SK-N-SH treated with all-trans-retinoic acid at 6 μM for 48 hours (cell line): ENCODE data around the gene LRRC66.

Experiments
- ATAC-seq: fragments of 200-7000 bp; cut with Tn5 transposase; 3 replicates; pipeline ENCODE4 v1.9.1; 2020; ENCODE audit warnings: mild to moderate bottlenecking, moderate library complexity
- ARNTL ChIP-seq: fragments of 450-650 bp; formaldehyde crosslinking; IDR thresholded peaks from 2 replicates; pipeline ENCODE4 v1.5.0; 2020; ENCODE audit warnings: low read depth, mild to moderate bottlenecking, moderate library complexity, borderline replicate concordance
- BACH2 ChIP-seq: fragments of 250-450 bp; sonication (Bioruptor Pico); IDR thresholded peaks from 2 replicates; pipeline ENCODE4 v1.9.0; 2021; ENCODE audit warnings: mild to moderate bottlenecking, borderline replicate concordance
- CSDC2 ChIP-seq: fragments of 250-450 bp; sonication (Bioruptor Pico); IDR thresholded peaks from 2 replicates; pipeline ENCODE4 v1.5.0; 2020; ENCODE audit warnings: mild to moderate bottlenecking, moderate library complexity
- ESRRG ChIP-seq: fragments of 250-450 bp; sonication (Bioruptor Pico); IDR thresholded peaks from 2 replicates; pipeline ENCODE4 v1.6.1; 2021; ENCODE audit warnings: mild to moderate bottlenecking
- GLIS3 ChIP-seq: fragments of 250-450 bp; sonication (Bioruptor Pico); IDR thresholded peaks from 2 replicates; pipeline ENCODE4 v1.5.0; 2020; ENCODE audit warnings: mild to moderate bottlenecking, moderate library complexity
- ISL1 ChIP-seq: fragments of 250-450 bp; sonication (Bioruptor Pico); IDR thresholded peaks from 2 replicates; pipeline ENCODE4 v2.1.2; 2022; ENCODE audit warnings: mild to moderate bottlenecking, moderate library complexity
- OSR1 ChIP-seq: fragments of 250-450 bp; sonication (Bioruptor Pico); IDR thresholded peaks from 2 replicates; pipeline ENCODE4 v1.8.0; 2022; ENCODE audit warnings: moderate library complexity, mild to moderate bottlenecking, inconsistent platforms
- TCF4 ChIP-seq: fragments of 250-450 bp; sonication (Bioruptor Pico); IDR thresholded peaks from 2 replicates; pipeline ENCODE4 v1.8.0; 2021; ENCODE audit warnings: mild to moderate bottlenecking, moderate library complexity, borderline replicate concordance
- TOX ChIP-seq: fragments of 250-450 bp; sonication (Bioruptor Pico); IDR thresholded peaks from 2 replicates; pipeline ENCODE4 v1.8.0; 2021; ENCODE audit warnings: mild to moderate bottlenecking, moderate library complexity, borderline replicate concordance
- ZNF565 ChIP-seq: fragments of 450-650 bp; formaldehyde crosslinking; conservative IDR thresholded peaks from 2 replicates; pipeline ENCODE4 v1.5.0; 2020; ENCODE audit warnings: low read depth, mild to moderate bottlenecking, moderate library complexity
- ZNF8 ChIP-seq: fragments of 450-650 bp; formaldehyde crosslinking; IDR thresholded peaks from 2 replicates; pipeline ENCODE4 v1.5.0; 2020; ENCODE audit warnings: mild to moderate bottlenecking, moderate library complexity
- TF ChIP-seq, protein P1 (sequence below): fragments of 250-450 bp; sonication (Bioruptor Pico); IDR thresholded peaks from 2 replicates; pipeline ENCODE4 v1.5.1; 2021; ENCODE audit warnings: mild to moderate bottlenecking, moderate library complexity
- TF ChIP-seq, protein P2 (sequence below): fragments of 250-450 bp; sonication (Bioruptor Pico); IDR thresholded peaks from 2 replicates; pipeline ENCODE4 v1.5.0; 2020; ENCODE audit warnings: mild to moderate bottlenecking, moderate library complexity
- TF ChIP-seq, protein P3 (sequence below): fragments of 250-450 bp; sonication (Bioruptor Pico); IDR thresholded peaks from 2 replicates; pipeline ENCODE4 v1.8.0; 2021; ENCODE audit warnings: low read depth, mild to moderate bottlenecking, moderate library complexity, borderline replicate concordance
- TF ChIP-seq, protein P4 (sequence below): fragments of 250-450 bp; sonication (Bioruptor Pico); IDR thresholded peaks from 2 replicates; pipeline ENCODE4 v1.8.0; 2020; ENCODE audit warnings: mild to moderate bottlenecking, moderate library complexity, borderline replicate concordance
- TF ChIP-seq, protein P5 (sequence below): fragments of 250-450 bp; sonication (Bioruptor Pico); IDR thresholded peaks from 2 replicates; pipeline ENCODE4 v1.5.1; 2020; ENCODE audit warnings: low read depth, mild to moderate bottlenecking, moderate library complexity

The LRRC66 gene

DNA sequence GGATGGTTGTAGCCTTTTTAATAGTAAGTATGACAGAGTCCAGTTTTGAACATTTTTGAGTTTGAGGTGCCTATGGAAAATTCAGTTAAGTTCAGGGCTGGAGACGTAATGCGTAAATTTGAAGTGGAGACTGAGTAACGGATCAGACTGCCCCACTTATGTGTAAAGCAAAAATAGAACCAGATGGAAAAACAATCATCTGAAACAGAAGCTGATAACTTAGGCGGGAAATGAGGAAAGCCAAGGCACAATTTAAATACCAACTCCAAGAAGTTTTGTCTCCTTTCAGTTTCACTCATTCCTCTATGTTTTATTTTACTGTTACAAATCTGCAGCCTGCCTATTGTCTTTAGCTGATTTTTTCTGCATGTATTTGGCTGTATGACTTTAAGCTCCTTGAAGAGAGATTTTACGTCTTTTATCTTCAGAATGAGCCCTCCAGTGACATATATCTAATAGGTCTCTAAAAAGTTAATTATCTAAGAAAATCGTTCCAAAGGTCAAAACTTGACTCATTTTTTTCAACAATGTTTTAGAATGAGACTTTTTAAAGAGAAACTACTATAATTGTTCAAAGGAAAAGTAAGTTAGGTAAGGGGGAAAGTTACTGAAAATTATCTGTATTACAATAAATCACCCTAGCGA is 16.8 kb upstream of the LRRC66 start:
- ATAC-seq: no peak
- no peak for TF ChIP-seq ZNF565 (CRISPR knock-in tag)
- TF ChIP-seq ESRRG (CRISPR knock-in tag): no peak
- no peak for TF ChIP-seq ISL1 (CRISPR knock-in tag)
- TF ChIP-seq ZNF8: no peak
- TF ChIP-seq, protein P1, sequence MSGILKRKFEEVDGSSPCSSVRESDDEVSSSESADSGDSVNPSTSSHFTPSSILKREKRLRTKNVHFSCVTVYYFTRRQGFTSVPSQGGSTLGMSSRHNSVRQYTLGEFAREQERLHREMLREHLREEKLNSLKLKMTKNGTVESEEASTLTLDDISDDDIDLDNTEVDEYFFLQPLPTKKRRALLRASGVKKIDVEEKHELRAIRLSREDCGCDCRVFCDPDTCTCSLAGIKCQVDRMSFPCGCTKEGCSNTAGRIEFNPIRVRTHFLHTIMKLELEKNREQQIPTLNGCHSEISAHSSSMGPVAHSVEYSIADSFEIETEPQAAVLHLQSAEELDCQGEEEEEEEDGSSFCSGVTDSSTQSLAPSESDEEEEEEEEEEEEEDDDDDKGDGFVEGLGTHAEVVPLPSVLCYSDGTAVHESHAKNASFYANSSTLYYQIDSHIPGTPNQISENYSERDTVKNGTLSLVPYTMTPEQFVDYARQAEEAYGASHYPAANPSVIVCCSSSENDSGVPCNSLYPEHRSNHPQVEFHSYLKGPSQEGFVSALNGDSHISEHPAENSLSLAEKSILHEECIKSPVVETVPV (CRISPR knock-in tag): no peak
- TF ChIP-seq GLIS3 (CRISPR knock-in tag): no peak
- TF ChIP-seq, all 23 proteins: peak for 0

DNA sequence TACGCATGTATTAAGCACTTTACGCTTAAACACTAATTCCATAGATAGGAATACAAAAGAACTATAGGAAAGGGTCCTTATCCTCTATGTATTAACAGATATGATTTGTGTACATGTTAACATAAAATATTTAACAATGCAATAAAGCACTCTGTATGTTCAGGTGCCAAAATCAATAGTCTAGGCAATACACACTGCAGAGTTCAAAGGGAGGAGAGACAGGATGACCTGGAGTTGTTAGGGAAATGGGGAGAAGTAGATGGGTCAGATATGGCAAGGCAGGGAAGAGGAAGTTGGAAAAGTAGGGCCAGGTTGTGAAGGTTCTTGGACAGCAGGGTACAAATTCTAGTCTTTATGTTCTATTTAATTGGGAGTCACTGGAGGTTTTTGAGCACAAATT is 15.0 kb upstream of the LRRC66 start:
- ATAC-seq: no peak
- TF ChIP-seq, protein P2, sequence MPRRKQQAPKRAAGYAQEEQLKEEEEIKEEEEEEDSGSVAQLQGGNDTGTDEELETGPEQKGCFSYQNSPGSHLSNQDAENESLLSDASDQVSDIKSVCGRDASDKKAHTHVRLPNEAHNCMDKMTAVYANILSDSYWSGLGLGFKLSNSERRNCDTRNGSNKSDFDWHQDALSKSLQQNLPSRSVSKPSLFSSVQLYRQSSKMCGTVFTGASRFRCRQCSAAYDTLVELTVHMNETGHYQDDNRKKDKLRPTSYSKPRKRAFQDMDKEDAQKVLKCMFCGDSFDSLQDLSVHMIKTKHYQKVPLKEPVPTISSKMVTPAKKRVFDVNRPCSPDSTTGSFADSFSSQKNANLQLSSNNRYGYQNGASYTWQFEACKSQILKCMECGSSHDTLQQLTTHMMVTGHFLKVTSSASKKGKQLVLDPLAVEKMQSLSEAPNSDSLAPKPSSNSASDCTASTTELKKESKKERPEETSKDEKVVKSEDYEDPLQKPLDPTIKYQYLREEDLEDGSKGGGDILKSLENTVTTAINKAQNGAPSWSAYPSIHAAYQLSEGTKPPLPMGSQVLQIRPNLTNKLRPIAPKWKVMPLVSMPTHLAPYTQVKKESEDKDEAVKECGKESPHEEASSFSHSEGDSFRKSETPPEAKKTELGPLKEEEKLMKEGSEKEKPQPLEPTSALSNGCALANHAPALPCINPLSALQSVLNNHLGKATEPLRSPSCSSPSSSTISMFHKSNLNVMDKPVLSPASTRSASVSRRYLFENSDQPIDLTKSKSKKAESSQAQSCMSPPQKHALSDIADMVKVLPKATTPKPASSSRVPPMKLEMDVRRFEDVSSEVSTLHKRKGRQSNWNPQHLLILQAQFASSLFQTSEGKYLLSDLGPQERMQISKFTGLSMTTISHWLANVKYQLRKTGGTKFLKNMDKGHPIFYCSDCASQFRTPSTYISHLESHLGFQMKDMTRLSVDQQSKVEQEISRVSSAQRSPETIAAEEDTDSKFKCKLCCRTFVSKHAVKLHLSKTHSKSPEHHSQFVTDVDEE: no peak
- TF ChIP-seq, protein P3, sequence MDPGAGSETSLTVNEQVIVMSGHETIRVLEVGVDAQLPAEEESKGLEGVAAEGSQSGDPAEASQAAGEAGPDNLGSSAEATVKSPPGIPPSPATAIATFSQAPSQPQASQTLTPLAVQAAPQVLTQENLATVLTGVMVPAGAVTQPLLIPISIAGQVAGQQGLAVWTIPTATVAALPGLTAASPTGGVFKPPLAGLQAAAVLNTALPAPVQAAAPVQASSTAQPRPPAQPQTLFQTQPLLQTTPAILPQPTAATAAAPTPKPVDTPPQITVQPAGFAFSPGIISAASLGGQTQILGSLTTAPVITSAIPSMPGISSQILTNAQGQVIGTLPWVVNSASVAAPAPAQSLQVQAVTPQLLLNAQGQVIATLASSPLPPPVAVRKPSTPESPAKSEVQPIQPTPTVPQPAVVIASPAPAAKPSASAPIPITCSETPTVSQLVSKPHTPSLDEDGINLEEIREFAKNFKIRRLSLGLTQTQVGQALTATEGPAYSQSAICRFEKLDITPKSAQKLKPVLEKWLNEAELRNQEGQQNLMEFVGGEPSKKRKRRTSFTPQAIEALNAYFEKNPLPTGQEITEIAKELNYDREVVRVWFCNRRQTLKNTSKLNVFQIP (CRISPR knock-in tag): no peak
- TF ChIP-seq, protein P4, sequence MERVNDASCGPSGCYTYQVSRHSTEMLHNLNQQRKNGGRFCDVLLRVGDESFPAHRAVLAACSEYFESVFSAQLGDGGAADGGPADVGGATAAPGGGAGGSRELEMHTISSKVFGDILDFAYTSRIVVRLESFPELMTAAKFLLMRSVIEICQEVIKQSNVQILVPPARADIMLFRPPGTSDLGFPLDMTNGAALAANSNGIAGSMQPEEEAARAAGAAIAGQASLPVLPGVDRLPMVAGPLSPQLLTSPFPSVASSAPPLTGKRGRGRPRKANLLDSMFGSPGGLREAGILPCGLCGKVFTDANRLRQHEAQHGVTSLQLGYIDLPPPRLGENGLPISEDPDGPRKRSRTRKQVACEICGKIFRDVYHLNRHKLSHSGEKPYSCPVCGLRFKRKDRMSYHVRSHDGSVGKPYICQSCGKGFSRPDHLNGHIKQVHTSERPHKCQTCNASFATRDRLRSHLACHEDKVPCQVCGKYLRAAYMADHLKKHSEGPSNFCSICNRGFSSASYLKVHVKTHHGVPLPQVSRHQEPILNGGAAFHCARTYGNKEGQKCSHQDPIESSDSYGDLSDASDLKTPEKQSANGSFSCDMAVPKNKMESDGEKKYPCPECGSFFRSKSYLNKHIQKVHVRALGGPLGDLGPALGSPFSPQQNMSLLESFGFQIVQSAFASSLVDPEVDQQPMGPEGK (CRISPR knock-in tag): no peak
- TF ChIP-seq OSR1 (CRISPR knock-in tag): no peak
- TF ChIP-seq CSDC2: no peak
- no peak for TF ChIP-seq BACH2 (CRISPR knock-in tag)
- TF ChIP-seq ARNTL (CRISPR knock-in tag): no peak
- TF ChIP-seq, protein P5, sequence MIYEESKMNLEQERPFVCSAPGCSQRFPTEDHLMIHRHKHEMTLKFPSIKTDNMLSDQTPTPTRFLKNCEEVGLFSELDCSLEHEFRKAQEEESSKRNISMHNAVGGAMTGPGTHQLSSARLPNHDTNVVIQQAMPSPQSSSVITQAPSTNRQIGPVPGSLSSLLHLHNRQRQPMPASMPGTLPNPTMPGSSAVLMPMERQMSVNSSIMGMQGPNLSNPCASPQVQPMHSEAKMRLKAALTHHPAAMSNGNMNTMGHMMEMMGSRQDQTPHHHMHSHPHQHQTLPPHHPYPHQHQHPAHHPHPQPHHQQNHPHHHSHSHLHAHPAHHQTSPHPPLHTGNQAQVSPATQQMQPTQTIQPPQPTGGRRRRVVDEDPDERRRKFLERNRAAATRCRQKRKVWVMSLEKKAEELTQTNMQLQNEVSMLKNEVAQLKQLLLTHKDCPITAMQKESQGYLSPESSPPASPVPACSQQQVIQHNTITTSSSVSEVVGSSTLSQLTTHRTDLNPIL (CRISPR knock-in tag): no peak
- TF ChIP-seq TCF4 (CRISPR knock-in tag): no peak
- TF ChIP-seq TOX (CRISPR knock-in tag): no peak
- no peak for TF ChIP-seq GLIS3 (CRISPR knock-in tag)
- TF ChIP-seq ISL1 (CRISPR knock-in tag): no peak
- no peak for TF ChIP-seq ZNF8
- TF ChIP-seq ZNF565 (CRISPR knock-in tag): no peak

DNA sequence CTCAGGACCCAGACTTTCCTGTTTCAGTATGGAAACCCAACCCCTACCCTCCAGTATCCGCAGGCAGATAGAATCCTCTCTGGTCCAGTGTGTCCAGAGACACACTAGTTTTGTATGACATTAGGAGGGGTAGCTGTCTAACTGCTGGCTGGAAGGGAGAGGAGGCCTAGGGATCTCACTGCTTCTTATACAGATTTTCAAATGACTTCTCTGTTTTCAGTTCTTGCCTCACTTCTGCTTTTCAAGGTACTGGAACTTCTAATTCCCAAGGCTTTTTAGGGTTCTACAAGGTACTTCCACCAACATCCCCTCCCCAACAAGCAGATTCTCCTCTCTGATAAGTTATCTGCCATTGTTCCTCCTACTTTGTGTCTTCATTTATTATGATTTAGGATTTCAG is 11.8 kb upstream of the LRRC66 start:
- no peak for TF ChIP-seq ESRRG (CRISPR knock-in tag)
- TF ChIP-seq, protein P3 (CRISPR knock-in tag): no peak
- TF ChIP-seq, protein P2: no peak
- TF ChIP-seq TOX (CRISPR knock-in tag): no peak
- TF ChIP-seq OSR1 (CRISPR knock-in tag): no peak
- TF ChIP-seq, all 23 proteins: peak for 0
- ATAC-seq: no peak
